Thoracic aorta (tissue), 2 donors: ENCODE measurements around the gene STARD7. TPM values are rescaled to one million over a fixed set of nuclear protein-coding genes. Genes with fewer than 3 reads are reported as not detected.

Source experiments
- ATAC-seq: fragments of 150-250 bp; one replicate; pipeline ENCODE4 v1.8.0; 2017; ENCODE audit warnings: low read depth; ENCODE audit not compliant: insufficient number of reproducible peaks, low FRiP score
- DNase-seq: peaks from one replicate; pipeline ENCODE4 v3.0.0-alpha.2; 2020; ENCODE audit warnings: low spot score
- H3K27ac ChIP-seq, 2 donors: fragments of 200-600 bp; sonication (generic); 1 replicate in 1 of 2; 2 replicates in 1 of 2; pipeline ENCODE4 v1.5.1; 2016; ENCODE audit warnings: mild to moderate bottlenecking in 2 of 2, moderate library complexity in 2 of 2
- H3K27me3 ChIP-seq: fragments of 200-600 bp; sonication (generic); replicated peaks from 2 replicates; pipeline ENCODE4 v1.6.0; 2016; ENCODE audit warnings: mild to moderate bottlenecking; ENCODE audit not compliant: insufficient read depth
- H3K36me3 ChIP-seq: fragments of 200-600 bp; sonication (generic); one replicate; pipeline ENCODE4 v1.5.1; 2016
- H3K4me1 ChIP-seq, 2 donors: fragments of 200-600 bp; sonication (generic); 1 replicate in 1 of 2; 2 replicates in 1 of 2; pipeline versions ENCODE4 v1.5.1 to v1.6.0; 2016; ENCODE audit warnings: low read depth in 2 of 2, mild to moderate bottlenecking in 1 of 2; ENCODE audit not compliant: control insufficient read depth in 1 of 2
- H3K4me3 ChIP-seq: fragments of 200-600 bp; sonication (generic); 2 replicates; pipeline ENCODE4 v1.5.1; 2016; ENCODE audit warnings: mild to moderate bottlenecking
- H3K9me3 ChIP-seq: fragments of 200-600 bp; sonication (generic); 2 replicates; pipeline ENCODE4 v1.5.1; 2016
- total RNA-seq, 2 donors: library from RNA; depleted of rRNA; stranded (reverse); fragments of >200 nt; gene quantifications; one replicate each; pipeline versions ENCODE4 v1.1.0 to v1.2.3, GENCODE V29; 2016
- TF ChIP-seq, protein P1 (sequence below): fragments of 200-600 bp; sonication (generic); IDR thresholded peaks from one replicate; pipeline ENCODE4 v1.5.1; 2019; ENCODE audit warnings: antibody characterized with exemption

STARD7 gene
- total RNA-seq, 2 donors from 2014 or later: 68.1 to 135 TPM

DNA sequence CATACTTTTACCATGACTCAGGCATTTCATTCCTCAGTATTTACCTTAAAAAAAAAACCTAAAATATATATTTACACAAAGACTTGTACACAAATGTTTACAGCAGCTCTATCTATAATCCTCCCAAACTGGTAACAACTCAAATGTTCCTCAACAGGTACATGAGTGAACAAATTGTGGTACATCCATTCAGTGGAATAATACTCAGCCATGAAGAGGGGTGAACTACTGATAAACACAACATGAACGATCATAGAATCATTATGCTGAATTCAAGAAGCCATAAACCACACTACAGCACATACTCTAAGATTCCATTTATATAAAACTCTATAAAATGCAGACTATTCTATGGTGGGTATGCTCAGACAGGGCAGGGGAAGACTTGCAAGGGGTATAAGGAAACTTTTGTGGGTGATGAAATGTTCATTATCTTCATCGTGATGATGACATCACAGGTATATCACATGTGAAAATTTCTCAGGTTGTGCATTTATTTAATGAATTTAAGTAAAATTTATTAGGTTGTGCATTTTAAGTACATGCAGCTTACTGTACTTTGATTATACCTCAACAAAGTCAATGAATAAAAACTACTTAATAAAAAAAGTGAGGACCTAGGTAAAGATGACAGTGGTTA is 38.6 kb downstream of the STARD7 start:
- TF ChIP-seq, protein P1, sequence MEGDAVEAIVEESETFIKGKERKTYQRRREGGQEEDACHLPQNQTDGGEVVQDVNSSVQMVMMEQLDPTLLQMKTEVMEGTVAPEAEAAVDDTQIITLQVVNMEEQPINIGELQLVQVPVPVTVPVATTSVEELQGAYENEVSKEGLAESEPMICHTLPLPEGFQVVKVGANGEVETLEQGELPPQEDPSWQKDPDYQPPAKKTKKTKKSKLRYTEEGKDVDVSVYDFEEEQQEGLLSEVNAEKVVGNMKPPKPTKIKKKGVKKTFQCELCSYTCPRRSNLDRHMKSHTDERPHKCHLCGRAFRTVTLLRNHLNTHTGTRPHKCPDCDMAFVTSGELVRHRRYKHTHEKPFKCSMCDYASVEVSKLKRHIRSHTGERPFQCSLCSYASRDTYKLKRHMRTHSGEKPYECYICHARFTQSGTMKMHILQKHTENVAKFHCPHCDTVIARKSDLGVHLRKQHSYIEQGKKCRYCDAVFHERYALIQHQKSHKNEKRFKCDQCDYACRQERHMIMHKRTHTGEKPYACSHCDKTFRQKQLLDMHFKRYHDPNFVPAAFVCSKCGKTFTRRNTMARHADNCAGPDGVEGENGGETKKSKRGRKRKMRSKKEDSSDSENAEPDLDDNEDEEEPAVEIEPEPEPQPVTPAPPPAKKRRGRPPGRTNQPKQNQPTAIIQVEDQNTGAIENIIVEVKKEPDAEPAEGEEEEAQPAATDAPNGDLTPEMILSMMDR: no peak

DNA sequence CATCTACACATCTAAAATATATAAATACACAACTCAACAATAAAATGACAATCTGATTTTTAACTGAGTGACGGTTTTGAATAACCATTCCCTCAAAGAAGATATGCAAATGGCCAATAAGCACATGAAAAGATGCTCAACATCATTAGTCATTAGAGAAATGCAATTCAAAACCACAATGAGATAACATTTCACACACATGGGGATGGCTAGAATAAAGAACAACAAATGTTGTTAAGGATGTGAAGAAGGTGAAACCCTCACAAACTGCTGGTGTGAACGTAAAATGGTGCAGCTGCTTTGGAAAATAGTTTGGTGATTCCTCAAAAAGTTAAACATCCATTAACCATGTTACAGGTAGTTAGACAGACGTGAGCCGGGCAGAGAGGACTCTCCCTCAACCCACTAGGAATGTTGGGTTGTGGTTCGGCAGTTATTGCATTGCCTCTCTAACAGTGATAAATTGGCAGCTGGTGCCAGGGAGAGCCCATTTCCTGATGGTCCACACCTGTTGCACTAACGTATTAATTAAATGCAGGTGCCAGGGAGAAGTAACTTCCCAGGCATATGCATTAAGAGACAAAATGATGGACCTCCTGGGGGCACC is 41.1 kb downstream of the STARD7 start:
- H3K27ac ChIP-seq: no peak overlapping the region
- H3K9me3 ChIP-seq: no peaks in the 10 kb centered on the region
- no peak for ATAC-seq
- no peak overlapping the region for H3K4me3 ChIP-seq
- no peaks in the 10 kb centered on the region for H3K36me3 ChIP-seq
- DNase-seq: no peak
- TF ChIP-seq, protein P1: no peak
- H3K27me3 ChIP-seq: no peaks in the 10 kb centered on the region
- H3K4me1 ChIP-seq: no peaks in the 10 kb centered on the region

More for the DNA sequence above, 38.6 kb downstream of the STARD7 start:
- H3K27me3 ChIP-seq: no peaks in the 10 kb centered on the region
- DNase-seq (no peak), ATAC-seq (no peak)
- no peaks in the 10 kb centered on the region for H3K9me3 ChIP-seq
- H3K4me1 ChIP-seq: no peaks in the 10 kb centered on the region
- H3K36me3 ChIP-seq: no peaks in the 10 kb centered on the region
- no peak overlapping the region for H3K27ac ChIP-seq
- H3K4me3 ChIP-seq: no peak overlapping the region

DNA sequence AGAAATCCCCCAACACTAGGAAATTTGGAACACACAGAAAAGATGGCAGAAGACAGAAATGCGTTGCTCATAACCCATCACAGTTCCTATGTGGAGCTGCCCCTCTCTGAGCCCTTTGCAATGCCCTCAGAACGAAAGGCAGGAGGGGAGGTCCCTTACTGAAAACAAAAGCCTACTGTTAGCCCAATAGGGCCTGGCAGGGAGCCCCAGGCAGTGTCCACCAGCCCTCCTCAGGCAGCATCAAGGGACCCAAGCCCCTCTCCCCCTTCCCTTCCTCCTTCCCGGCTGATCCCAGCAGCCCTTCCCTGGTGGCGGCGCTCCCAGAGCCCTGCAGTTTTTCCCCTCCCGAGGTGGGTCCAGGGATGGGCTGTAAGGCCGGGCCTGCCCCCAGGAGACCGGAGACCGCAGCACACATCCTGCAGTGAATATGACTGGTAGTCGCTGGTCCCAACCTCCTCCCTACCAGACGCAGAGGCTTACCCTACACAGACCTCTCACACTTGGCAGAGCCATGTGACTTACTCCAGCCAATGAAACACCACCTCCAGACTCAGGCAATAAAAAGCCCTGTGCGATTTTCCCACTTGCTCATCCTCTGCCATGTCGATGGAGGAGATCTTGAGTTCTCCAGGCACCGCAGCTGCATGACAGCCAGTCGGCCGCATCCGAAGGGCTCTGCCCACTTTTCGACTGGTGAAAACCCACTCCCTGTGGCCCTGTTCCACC is 44.0 kb downstream of the STARD7 start:
- H3K27me3 ChIP-seq: no peaks in the 10 kb centered on the region
- ATAC-seq (no peak), DNase-seq (no peak)
- TF ChIP-seq, protein P1: no peak
- no peak overlapping the region for H3K27ac ChIP-seq
- no peaks in the 10 kb centered on the region for H3K9me3 ChIP-seq
- H3K36me3 ChIP-seq: no peaks in the 10 kb centered on the region
- no peak overlapping the region for H3K4me3 ChIP-seq
- no peaks in the 10 kb centered on the region for H3K4me1 ChIP-seq

DNA sequence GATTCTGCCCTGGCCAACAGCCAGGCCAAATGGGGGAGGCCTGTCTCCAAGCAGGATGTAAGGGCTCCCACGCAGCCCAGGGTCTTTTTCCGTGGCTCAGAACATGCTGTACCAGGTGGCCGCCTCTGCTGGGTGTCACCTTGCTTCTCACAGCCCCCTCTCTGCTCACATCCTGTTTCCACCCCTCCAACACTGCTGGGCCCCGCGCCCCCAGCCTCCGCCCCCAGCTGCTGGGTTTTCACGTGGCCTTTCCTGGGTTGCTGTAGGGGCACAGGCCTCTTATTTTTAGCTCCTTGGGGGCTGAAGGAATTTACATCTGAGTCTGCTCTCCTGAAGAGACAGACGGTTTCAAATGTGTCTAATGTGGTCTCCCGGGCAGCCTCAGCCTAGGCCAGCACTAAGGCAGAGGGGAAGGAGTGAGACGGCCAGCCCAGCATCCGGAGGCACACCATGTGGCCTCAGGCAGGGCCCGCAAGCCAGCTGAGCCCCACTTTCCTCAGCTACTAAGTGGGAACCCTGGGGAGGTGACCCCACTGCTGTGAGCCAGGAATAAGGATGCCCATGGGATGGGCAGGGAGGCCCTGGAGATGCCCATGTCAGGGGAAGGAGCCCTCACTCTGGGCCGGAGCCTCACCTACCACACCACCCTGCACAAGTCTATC is 44.7 kb downstream of the STARD7 start:
- ATAC-seq: no peak
- TF ChIP-seq, protein P1: no peak

DNA sequence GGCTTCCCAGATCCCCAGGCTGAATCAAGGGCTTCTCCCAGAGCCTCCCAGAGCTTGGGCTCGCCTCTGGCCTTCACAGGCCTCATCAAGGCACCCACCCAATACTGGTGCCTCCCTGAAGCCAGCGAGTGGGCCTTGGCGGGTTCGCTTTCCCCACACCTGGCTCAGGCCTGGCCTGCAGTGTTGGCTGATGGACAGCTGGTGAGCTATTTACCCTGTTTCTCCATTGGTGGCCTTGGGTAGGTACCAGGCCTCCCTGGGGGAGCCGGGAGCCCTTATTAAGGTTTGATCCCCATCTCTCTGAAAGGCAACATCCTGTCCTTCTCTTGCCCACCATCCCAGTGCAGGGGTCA is 45.2 kb downstream of the STARD7 start:
- DNase-seq (no peak), ATAC-seq (no peak)
- TF ChIP-seq, protein P1: no peak
- Histone ChIP-seq H3K27ac (no peak overlapping the region), H3K4me3 (no peak overlapping the region), H3K27me3 (no peaks in the 10 kb centered on the region), H3K9me3 (no peaks in the 10 kb centered on the region), H3K4me1 (no peaks in the 10 kb centered on the region), H3K36me3 (no peaks in the 10 kb centered on the region)

More for the DNA sequence above, 44.7 kb downstream of the STARD7 start:
- no peak overlapping the region for H3K4me3 ChIP-seq
- H3K27me3 ChIP-seq: no peaks in the 10 kb centered on the region
- H3K9me3 ChIP-seq: no peaks in the 10 kb centered on the region
- no peak overlapping the region for H3K27ac ChIP-seq
- H3K4me1 ChIP-seq: no peaks in the 10 kb centered on the region
- H3K36me3 ChIP-seq: no peaks in the 10 kb centered on the region
- DNase-seq: no peak
